Right hindlimb (tissue), 1 donor: Measurements from ENCODE around the gene MTUS2.
"Not testable (repeated sequence)": the region's sequence is repeated elsewhere in the genome, so short reads cannot be mapped to it uniquely, and the experiment has no call there.

Experiments
- DNase-seq: peaks from one replicate; pipeline ENCODE4 v3.0.0-alpha.2; 2018

The MTUS2 gene

DNA sequence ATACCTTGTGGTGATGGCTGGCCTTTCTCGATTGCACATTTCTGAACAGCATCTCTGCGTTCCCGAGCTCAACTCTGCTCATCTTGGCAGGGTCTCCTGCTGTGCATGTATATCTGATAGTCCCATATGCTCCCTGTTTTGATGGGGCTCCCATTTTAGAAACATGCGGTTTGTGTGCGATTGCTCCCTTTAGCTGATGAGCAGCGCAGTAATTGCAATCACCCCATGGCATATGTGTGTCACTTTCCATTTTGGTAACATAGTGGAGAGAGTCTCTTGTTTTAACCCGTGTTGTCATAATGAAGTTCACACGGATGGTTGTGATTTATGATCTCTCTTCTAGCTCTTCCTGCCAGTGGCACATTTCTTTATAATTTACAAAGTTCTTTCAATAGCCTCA lies 144.7 kb downstream of the MTUS2 start:
- no peak for DNase-seq

DNA sequence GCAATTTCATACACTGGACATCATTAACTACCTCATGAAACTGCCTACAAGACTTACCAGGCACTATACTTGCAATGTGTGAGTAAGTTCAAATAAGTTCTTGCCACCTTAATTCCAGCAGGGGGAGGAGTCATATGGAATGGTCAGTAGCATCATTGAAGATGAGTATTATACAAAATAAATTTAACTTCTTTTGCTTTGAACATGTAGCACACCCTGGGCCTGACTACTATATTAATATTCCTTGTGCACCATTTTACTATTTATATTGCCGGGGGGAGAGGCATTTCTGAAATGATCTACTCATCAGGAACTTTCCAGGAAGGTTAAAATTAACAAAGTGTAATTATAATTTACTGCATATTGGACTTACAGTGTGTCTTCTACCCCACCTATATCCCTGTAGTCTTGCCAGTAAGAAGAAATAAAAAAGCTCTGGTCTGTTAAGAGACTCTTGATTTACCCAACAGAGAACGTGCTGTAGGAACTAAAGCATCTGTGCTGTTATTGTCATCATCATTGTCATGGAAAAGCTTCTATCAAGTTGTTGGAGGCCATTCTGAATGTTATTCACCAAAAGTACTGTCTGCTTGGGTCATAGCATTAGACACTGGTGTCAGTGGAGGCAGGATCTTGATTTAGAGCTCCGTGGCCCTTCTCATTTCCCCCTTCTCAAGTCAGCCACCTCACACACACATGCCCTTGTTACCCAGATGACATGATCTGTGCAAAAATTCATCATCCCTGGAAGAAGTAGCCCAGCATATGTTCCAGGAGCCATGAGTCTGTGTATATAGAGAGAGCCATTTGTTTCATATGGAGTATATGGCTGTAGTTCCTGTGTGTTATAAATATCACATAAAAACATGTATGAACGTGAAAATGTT lies 147.1 kb downstream of the MTUS2 start:
- DNase-seq = no peak

DNA sequence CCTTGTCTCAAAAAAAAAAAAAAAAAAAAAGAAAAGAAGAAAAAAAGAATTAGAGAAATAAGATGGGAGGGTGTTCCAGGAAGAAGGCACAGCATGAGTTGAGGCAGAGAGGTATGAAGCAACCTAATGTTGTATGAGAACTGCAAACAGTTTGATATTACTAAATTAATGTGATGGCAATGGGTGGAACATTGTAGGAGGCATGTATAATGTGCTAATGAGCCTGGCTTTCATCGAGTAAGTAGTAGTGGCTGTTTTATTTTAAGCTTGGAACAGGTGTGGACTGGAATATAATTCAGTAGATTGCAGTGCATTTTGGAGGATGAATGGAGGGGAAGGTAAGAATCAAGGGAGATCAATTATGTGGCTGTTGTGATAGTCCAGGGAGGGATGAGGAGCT lies 156.1 kb downstream of the MTUS2 start:
- DNase-seq = no peak

DNA sequence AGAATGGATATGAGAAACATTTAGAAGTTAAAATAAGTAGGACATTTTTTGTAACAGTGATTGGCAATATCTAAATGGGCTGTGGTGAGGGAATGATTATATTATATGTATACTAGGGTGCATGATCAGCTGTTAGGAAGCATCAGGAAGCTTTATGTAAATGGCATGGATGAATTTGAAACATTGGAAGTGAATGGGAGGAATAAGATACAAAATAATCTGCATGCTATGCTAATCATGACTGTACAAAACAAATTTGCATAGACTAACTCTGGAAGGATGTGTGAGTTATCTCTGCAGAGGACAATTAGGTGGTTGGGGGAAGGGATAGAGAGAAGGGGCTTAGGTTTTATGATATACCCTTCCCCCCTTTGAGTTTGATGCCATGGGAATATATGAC lies 156.5 kb downstream of the MTUS2 start:
- no peak for DNase-seq

DNA sequence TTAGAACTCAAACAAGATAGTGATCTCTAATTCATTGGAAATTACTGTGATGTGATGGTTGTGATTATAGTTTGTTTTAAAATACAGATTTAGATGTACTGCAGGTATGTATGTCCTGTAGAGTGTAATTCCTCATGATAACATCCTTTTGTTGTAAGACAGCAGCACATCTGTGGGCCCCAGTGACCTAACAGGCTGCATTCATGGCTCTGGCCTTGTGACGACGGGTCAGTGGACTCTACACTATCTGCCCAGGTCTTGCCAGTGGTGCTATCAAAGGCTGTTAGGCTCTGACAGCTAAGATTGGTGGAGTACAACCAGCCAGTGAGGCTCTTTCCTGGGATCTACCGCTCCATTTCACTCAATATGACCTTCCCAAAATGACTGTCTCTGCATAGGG lies 158.4 kb downstream of the MTUS2 start:
- no peak for DNase-seq

DNA sequence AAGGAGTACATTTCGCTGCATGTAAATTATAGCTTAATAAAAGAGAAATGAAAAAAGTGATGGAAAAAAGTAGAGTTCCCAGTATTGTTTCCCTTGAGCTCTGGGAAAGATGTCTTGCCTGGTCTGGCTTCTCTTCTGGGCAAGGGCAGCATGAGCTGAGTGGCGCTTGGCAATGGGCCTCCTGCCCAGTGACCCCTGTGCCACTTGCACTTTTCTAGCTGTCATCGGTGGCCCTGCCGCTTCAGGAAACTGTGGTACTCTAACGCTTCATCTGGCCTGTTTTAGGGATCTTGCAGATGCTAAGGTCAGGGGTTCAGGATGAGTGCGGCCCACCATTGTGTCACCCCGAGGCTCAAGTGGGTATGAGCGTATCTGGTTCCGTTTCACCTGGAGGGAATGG lies 161.4 kb downstream of the MTUS2 start:
- no peak for DNase-seq

DNA sequence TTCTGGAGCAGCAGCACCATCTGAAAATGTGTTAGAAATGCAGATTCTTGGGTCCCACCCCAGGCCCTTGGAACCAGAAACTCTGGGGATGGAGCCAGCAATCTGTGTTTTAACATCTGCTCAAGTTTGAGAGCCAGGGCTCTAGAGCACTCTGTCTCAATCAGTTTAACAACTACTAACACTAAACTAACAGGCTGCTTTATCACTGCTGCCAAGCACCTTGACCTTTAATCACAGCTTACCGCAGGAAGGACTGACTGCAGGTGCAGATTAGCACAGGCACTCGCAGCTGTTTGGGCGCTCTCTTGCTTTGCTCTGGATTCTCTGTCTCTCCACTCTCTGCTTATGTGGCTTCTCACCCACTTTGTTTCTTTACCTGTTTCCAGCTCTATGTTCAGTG lies 163.5 kb downstream of the MTUS2 start:
- DNase-seq = no peak

DNA sequence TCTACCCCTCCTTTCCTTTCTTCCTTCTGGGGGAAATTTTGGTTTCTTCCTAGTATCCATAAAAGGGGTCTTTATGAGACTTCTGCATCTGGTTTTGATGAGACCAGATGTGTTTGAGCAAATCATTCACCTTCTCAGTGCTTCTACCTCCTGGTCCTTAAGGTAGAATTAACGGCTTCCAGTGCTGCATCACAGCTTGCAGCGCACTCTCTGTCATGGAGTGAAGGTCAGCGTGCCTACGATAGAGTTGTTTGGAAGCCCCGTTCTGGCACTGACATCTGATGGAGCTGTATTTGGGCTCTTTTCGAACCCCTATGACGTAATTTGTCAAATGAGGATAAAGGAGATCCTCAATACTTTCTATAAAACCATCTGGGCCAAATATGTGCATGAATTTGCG lies 164.2 kb downstream of the MTUS2 start:
- no peak for DNase-seq

DNA sequence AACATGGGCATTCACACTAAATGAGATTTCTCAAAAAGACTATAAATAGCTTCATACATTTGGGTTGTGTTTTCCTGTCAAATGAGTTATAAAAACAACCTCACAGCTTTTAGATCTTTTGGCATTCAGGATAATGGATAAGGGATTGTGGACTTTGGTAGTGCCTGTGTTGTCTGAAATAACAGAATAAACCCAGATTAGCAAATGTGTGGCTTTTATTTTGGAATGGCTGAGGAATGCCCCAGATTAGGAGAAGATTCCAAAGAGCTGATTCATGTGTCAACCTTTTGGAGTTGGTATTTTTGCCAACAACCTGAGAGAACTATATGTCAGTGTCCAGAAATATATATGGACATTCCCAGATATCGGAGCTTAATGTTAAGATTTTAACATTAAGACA lies 164.7 kb downstream of the MTUS2 start:
- DNase-seq = no peak

DNA sequence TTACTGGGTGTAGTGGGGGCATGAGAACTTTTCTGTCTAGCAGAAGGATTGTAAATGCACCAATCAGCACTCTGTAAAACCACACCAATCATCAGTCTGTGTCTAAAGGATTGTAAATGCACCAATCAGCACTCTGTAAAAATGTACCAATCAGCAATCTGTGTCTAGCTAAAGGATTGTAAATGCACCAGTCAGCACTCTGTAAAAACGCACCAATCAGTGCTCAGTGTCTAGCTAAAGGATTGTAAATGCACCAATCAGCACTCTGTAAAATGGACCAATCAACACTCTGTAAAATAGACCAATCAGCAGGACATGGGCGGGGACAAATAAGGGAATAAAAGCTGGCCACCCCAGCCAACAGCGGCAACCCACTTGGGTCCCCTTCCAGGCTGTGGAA lies 170.2 kb downstream of the MTUS2 start:
- not testable (repeated sequence) for DNase-seq

DNA sequence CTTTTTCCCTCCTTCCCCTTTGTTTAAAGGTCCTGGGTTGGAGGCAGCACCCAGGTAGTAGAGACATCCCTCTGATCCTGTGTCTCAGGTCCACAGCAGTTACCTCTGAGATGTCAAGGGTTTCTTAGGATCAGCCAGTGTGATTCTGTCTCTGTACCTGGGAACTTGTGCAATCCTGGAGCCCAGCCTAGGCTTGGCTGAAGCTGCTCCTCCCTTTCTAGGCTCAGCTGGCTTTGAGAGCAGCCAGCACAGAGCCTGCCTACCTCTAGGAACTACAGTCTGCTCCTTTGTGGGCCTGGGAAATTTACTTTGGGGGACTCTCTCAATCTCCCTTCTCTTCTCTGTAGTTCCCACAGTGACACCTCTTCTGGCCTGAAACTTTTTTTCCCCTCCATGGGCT lies 171.6 kb downstream of the MTUS2 start:
- DNase-seq = no peak

DNA sequence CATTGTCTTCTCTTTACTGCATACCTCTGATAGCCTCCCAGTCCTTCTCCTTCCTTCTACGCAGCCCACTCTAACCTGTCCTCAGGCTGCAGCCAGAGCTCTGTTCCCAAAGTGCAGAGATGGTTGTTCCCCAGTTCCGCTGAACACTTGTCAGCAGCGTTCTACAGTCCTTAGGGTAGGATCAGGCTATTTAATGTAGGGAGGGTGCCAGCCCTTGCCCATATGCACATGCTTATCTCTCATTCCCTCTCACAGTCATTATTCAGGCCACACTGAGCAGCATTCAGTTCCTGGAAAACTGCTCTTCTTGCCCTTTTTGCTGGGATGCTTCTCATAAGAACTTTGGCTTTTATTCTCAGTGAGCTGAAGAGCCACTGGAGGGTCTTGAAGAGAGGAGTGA lies 180.7 kb downstream of the MTUS2 start:
- no peak for DNase-seq

DNA sequence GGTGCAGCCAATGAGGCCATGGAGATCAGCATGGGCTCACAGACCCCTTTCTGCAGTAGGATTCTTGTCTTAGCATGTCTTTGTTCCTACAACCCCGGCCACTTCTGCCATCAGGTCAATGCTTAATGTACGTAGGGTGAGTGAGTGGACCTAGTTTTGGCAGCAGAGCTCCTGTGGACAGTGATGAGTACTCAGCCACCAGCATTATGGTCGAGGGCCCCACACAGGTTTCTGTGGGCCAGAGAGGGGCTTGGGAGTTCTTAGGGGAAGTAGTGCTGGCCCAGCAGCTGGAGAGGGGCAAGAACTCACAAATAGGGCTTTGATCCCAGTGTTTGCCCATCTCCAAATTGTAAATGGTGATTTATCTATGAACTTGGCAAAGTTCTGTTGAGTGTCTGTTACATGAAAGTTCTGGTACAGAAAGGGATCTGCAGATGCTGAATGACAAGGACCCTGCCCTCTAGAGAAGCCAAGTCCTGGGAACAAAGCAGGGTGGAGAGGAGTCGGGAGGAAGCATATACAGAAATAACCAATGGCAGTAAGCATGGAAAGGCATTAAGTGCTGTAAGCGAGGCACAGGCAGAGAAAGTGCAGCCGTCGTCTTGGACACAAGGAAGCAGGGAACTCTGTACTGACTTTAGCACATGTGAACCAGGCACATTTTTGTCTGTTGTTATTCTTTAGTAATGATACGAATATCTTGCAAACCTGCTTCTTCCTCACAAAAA lies 185.1 kb downstream of the MTUS2 start:
- DNase-seq = no peak

DNA sequence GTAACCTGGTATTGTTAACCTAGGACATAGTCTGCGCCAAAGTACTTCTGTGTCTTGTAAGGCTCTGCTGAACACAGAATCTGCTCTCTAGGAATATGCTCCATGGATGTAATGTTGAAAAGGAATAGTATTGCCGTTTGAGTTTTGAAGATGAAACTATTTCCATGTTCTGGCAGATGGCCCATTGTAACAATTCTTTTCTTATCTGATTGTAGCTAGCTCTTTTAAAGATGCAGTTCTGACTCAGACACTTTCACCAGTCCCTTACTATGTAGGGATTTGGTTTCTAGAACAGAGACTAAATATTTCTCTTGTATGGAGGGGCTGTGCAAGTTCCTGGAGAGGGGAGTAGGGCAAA lies 185.6 kb downstream of the MTUS2 start:
- no peak for DNase-seq

DNA sequence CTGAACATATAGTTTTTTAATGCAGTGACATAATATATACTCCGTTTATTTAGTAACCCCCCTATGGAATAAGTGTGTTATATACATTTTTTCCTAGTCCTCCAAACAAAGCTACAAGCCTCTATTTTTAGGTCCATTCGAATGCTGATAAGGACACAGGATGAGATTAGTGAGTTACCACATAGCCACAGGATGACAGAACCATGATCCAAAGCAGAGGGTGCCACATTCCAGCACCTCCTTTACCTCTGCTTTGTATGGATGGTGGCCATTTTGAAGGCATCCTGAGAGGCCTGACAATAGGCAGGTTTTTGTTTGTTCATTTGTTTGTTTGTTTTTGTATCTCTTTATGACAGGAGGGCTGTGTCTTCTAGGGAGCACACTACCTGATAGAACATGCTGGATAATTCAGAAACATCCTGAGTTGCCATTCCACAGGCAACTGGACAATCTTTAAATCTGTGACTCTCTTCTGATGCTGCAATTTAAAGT lies 186.3 kb downstream of the MTUS2 start:
- no peak for DNase-seq

DNA sequence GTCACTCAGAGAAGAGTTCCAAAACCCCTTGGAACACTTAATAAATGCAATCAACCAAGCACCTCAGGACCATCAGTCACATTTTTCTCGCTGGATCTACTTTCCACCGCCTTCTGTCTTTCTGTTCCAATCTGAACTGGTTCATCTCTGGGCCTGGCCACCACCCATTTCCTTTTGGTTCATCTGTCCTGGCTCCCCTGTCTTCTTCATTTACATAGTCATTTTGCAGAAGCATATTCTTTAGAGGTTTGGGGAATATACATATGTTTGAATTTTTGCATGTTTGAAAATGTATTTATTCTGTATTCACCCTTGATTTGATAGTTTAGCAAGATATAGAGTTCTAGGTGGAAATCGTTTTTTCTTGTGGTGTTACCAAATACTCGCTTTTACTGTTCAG lies 188.2 kb downstream of the MTUS2 start:
- no peak for DNase-seq

DNA sequence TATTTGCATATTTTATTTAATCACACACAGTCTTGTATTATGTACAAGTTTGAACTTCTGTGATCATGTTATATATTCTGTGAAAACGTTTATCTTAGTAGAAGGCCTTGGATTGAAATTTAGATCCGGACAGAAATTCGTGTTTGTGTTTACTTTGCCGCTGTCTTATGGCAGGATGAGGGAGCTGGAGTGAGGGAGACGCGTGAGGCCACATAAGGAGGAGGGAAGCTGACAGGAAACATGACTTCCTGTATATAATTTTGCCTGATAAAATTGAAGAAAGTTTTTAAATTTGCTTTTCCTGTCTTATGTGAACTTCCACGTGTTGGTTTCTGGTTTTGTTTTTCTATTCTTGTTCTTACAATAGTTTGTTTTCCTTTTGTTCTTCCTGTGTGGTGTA lies 200.2 kb downstream of the MTUS2 start:
- DNase-seq = no peak

DNA sequence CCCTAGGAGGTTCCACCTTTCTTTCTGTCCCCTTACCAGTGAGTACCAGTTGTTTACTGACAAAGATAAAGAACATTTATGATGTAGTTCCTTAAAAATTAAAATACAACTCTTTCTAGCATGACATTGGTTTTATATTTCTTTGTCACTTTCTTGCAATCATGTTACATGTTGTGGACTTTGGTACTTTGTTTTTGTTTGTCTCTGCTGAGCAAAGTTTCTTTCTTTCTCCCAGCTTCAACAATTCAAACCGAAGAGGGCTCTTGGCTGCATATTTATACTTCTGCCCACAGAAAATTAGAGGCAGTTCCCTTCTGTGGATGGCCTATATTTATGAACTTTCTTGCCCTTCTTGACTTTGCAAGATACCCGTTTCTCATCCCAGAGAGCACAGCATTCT lies 201.2 kb downstream of the MTUS2 start:
- no peak for DNase-seq

DNA sequence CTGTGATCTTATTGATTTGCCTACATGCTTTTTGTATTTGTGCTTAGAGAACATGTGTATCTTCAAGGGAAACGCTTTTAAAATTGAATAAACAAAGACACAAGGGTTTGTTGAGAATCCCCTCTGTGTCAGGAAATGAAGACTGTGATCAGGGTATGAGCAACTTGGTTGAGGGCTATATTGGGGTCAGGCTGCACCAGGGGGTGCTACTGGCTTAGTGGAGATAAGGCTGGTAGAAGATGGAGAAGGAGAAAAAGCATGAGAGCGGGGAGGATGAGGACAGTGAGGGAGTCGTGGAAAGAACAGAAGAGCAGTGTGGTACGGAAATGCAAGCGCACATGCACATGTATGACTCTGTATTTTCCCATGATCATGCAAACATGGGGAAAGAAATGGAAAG lies 201.6 kb downstream of the MTUS2 start:
- DNase-seq = no peak

DNA sequence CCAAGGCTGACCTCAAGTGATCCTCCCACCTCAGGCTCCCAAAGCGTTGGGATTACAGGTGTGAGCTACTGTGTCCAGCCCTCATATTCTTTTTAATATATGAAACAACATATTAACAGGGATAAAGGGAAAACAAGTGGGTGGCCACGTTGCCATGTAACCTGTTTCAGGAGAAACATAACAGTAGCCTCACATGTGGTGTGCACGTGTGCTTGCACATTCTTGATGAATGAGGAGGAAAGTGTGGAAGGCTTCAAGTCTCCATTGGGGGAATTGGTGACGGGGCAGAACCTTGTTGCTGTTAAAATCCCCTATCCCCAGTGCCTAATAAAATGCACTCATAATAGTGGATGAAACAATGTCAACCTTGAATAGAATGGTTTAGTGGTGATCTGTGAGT lies 202.3 kb downstream of the MTUS2 start:
- no peak for DNase-seq

DNA sequence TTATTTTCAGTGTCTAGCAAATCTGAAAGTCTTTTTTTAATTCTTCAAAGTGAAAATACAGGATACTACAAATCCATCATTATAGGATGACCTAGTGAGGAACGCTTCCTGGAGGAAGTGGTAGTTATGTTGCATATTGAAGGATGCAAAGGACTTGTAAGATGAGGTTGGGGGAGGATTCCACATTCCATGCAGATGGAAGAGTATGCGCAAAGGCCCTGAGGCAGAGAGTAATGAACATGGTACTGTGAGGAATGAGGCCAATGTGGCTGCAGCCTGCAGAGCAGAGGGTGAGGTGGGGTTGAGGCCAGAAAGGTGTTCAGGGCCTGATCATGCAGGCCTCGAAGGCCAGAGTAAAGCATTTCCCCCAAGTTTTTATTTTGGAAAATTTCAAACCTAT lies 202.8 kb downstream of the MTUS2 start:
- no peak for DNase-seq

DNA sequence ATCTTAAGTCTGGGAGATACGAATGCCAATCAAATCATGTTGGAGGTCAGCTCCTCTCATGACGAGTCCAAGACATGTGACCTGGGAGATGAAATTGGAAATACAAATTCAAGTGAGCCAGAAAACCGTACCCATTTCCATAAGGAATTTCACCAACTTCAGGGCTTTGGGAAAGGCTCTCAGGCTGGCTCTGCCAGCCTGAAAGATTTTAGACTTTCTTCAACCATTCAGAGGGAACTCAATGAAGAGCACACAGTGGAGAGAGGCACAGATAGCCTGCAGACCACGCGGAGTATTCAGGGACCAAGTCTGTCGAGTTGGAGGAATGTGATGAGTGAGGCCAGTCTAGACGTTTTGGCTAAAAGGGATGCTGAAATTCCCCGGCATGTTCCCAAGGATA lies 204.6 kb downstream of the MTUS2 start:
- no peak for DNase-seq

DNA sequence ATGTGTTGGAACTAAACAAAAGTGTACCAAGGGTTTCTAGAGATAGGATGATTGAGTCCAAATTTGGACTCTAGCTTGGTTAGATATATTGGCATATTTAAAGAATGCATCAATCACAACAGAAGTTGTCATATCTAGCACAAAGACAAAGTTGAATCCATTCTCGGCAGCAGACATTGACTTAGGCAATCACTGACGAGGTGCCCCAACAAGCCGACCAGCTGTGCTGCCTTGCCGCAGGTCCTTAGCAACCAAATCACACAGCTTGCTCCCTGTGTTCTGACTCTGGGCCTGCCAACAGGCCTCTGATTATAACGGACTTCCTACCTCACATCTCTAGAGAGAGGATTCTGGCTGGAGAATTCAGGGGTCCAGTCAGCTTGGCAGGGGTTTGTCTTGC lies 208.7 kb downstream of the MTUS2 start:
- DNase-seq = no peak

DNA sequence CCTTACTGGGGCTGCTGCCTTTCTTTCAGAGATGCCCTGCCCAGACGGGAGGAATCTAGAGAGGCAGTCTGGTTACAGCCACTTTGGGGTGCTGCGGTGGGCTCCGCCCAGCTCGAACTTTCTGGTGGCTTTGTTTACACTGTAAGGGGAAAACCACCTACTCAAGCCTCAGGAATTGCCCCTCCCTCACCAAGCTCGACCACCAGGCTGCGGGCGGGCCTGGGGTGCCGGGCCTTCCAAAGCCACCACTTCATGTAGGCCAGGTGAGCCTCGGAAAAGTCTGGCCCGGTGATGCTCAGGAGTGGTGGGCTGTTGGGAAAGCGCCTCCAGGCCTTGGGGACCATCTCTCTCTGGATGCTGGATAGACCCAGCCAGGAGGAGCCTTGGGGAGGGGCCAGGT lies 218.6 kb downstream of the MTUS2 start:
- DNase-seq = no peak

DNA sequence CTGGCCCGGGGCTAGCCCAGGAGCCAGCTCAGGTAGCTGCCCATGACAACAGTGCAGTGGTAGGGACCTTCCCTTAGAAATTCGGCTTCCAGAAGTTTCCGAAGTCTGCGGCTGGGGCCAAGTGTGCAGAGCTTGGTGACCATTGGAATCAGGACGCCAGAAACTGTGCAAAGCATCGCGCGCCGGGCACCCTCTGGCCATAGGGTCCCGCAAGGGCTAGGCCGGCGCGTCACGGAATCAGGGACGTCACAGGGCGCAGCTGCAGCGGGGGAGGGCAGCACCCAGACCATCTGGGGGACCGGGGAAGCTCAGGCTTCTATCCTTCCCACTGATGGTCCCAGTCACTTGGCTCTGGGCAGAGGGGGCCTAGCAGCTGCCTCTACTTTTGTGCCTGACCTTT lies 219.1 kb downstream of the MTUS2 start:
- DNase-seq = no peak
